Measurements from ENCODE around the gene IL19.
"Not testable (repeated sequence)": the region's sequence is repeated elsewhere in the genome, so short reads cannot be mapped to it uniquely, and the experiment has no call there.

IL19 gene

DNA sequence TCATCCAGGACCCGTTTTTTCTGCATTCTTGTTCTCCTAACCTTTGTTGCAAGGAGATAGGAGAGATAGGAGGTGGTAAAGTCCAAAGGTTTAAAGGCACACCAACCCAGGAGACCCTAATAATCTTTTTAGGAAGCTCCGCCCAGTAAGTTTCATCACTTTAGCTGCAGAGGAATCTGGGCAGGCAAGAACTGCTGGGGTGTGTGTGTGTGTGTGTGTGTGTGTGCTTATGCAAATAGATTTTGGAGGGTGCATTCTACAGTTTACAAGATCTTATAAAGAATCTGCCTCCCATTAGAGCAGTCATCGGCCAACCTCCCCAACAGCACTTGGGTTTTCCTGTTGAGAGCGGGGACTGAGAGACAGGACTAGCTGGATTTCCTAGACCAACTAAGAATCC is 5.7 kb downstream of the IL19 start:
- H4K20me1 ChIP-seq (ENCODE audit: insufficient read depth, low read length, poor library complexity, severe bottlenecking), result no peaks in the 10 kb centered on the region
- no peak overlapping the region for H3K4me3 ChIP-seq (ENCODE audit: low read length, poor library complexity, severe bottlenecking)
- no peaks in the 10 kb centered on the region for H3K27me3 ChIP-seq (ENCODE audit: insufficient read depth, low read length, poor library complexity, severe bottlenecking)

DNA sequence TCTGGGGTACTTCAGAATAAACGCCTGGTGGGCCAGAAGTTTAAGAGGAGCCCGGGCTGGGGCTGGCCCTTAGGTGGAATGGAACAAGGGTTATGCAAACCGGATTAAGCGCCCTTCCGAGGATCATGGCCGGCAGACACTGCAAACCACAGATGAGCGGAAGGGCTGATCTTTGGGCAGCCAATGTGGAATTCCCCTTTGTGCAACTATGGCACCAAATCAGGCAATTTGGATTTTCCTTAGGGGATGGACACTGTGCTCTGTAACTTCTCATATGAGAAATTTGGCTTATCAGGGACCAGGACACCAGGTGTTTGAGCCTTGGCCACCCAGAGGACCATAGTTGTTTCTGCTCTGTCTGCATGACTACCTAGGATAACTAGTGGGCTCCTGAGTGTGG is 7.5 kb downstream of the IL19 start:
- Histone ChIP-seq H2AFZ (ENCODE audit: low read length) (no peak overlapping the region), H4K20me1 (ENCODE audit: insufficient read depth, low read length, poor library complexity, severe bottlenecking) (no peaks in the 10 kb centered on the region), H3K36me3 (ENCODE audit: insufficient read depth, low read length) (no peaks in the 10 kb centered on the region), H3K27me3 (ENCODE audit: insufficient read depth, low read length, poor library complexity, severe bottlenecking) (no peaks in the 10 kb centered on the region), H3K4me2 (ENCODE audit: low read depth, low read length, poor library complexity, severe bottlenecking) (no peak overlapping the region), H3K9me3 (ENCODE audit: insufficient read depth, low read depth, low read length) (no peaks in the 10 kb centered on the region), H3K9me2 (replicated peaks; ENCODE audit: low read depth, low read length) (no peaks in the 10 kb centered on the region), H3K79me2 (ENCODE audit: insufficient read depth, low read length) (no peaks in the 10 kb centered on the region), H3K9ac (ENCODE audit: low read depth, low read length, poor library complexity, severe bottlenecking) (no peak overlapping the region), H3F3A (ENCODE audit: low read depth) (peaks cover 8% of the 10 kb centered on the region), H3K4me1 (ENCODE audit: insufficient read depth, low read length, poor library complexity, severe bottlenecking) (peaks cover 69% of the 10 kb centered on the region), H3K4me3 (ENCODE audit: low read length, poor library complexity, severe bottlenecking) (no peak overlapping the region)
- TF ChIP-seq, protein P1, sequence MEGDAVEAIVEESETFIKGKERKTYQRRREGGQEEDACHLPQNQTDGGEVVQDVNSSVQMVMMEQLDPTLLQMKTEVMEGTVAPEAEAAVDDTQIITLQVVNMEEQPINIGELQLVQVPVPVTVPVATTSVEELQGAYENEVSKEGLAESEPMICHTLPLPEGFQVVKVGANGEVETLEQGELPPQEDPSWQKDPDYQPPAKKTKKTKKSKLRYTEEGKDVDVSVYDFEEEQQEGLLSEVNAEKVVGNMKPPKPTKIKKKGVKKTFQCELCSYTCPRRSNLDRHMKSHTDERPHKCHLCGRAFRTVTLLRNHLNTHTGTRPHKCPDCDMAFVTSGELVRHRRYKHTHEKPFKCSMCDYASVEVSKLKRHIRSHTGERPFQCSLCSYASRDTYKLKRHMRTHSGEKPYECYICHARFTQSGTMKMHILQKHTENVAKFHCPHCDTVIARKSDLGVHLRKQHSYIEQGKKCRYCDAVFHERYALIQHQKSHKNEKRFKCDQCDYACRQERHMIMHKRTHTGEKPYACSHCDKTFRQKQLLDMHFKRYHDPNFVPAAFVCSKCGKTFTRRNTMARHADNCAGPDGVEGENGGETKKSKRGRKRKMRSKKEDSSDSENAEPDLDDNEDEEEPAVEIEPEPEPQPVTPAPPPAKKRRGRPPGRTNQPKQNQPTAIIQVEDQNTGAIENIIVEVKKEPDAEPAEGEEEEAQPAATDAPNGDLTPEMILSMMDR (conservative IDR thresholded peaks at IDR 0.05; ENCODE audit: low read length), result no peak
- no peak for TF ChIP-seq EZH2phosphoT487 (IDR thresholded peaks at IDR 0.05; ENCODE audit: borderline replicate concordance)

More for the DNA sequence above, 5.7 kb downstream of the IL19 start:
- peaks cover 75% of the 10 kb centered on the region for H3K4me1 ChIP-seq (ENCODE audit: insufficient read depth, low read length, poor library complexity, severe bottlenecking)
- H3K9me3 ChIP-seq (ENCODE audit: insufficient read depth, low read depth, low read length), result no peaks in the 10 kb centered on the region
- no peaks in the 10 kb centered on the region for H3K79me2 ChIP-seq (ENCODE audit: insufficient read depth, low read length)
- H3K9ac ChIP-seq (ENCODE audit: low read depth, low read length, poor library complexity, severe bottlenecking), result no peak overlapping the region
- no peaks in the 10 kb centered on the region for H3K9me2 ChIP-seq (replicated peaks; ENCODE audit: low read depth, low read length)
- H3K4me2 ChIP-seq (ENCODE audit: low read depth, low read length, poor library complexity, severe bottlenecking), result no peak overlapping the region
- no peaks in the 10 kb centered on the region for H3K36me3 ChIP-seq (ENCODE audit: insufficient read depth, low read length)
- no peaks in the 10 kb centered on the region for H3F3A ChIP-seq (ENCODE audit: low read depth)
- H2AFZ ChIP-seq (ENCODE audit: low read length), result no peak overlapping the region
- no peak for TF ChIP-seq EZH2phosphoT487 (IDR thresholded peaks at IDR 0.05; ENCODE audit: borderline replicate concordance)
- TF ChIP-seq, protein P1 (conservative IDR thresholded peaks at IDR 0.05; ENCODE audit: low read length), result no peak

DNA sequence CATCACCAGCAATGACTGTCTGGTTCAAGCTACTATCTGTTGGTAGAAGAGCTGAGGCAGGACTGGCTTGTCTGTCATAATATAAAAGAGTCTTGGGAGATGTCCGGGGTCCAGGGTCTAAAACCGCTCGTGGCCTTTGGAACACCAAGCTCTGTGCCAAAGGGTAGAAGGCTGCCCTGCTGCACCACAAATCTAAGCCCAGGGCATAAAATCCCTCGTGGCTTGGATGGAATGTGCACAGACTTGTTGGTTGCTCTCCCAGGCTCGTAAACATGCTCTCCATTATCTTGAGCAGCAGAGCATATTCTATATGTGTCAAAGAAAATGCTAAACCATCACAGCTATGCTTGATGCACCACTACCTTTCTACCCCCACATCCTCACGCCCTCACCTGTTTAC is 8.3 kb downstream of the IL19 start:
- Histone ChIP-seq H3F3A (ENCODE audit: low read depth) (peaks cover 11% of the 10 kb centered on the region), H3K4me1 (ENCODE audit: insufficient read depth, low read length, poor library complexity, severe bottlenecking) (peaks cover 69% of the 10 kb centered on the region)
- not testable (repeated sequence) for H3K9me2 ChIP-seq (replicated peaks; ENCODE audit: low read depth, low read length); H4K20me1 ChIP-seq (ENCODE audit: insufficient read depth, low read length, poor library complexity, severe bottlenecking); H3K36me3 ChIP-seq (ENCODE audit: insufficient read depth, low read length); H3K9me3 ChIP-seq (ENCODE audit: insufficient read depth, low read depth, low read length); H3K79me2 ChIP-seq (ENCODE audit: insufficient read depth, low read length); H3K27me3 ChIP-seq (ENCODE audit: insufficient read depth, low read length, poor library complexity, severe bottlenecking); H3K9ac ChIP-seq (ENCODE audit: low read depth, low read length, poor library complexity, severe bottlenecking); H3K4me2 ChIP-seq (ENCODE audit: low read depth, low read length, poor library complexity, severe bottlenecking); H2AFZ ChIP-seq (ENCODE audit: low read length); H3K4me3 ChIP-seq (ENCODE audit: low read length, poor library complexity, severe bottlenecking)

DNA sequence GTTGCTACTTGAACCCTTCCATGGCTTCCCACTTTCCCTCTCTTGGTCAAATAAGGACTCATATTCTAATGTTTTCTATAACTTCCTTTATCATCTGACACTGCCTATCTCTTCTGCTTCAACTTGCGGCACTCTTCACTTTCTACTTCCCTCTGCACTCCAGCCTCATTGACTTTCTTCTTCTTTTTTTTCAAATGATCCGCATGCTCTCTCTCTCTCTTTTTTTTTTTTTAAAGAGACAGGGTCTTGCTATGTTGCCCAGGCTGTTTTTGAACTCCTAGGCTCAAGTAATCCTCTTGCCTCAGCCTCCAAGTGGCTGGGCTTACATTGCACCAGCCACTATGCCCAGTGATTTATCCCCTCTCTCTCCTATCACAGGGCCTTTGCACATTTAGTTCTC is 9.1 kb downstream of the IL19 start:
- no peaks in the 10 kb centered on the region for H3K27me3 ChIP-seq (ENCODE audit: insufficient read depth, low read length, poor library complexity, severe bottlenecking)
- no peaks in the 10 kb centered on the region for H4K20me1 ChIP-seq (ENCODE audit: insufficient read depth, low read length, poor library complexity, severe bottlenecking)
- no peaks in the 10 kb centered on the region for H3K9me2 ChIP-seq (replicated peaks; ENCODE audit: low read depth, low read length)
- no peaks in the 10 kb centered on the region for H3K9me3 ChIP-seq (ENCODE audit: insufficient read depth, low read depth, low read length)
- no peak overlapping the region for H3K4me2 ChIP-seq (ENCODE audit: low read depth, low read length, poor library complexity, severe bottlenecking)
- H3K4me1 ChIP-seq (ENCODE audit: insufficient read depth, low read length, poor library complexity, severe bottlenecking), result peaks cover 69% of the 10 kb centered on the region
- peaks cover 11% of the 10 kb centered on the region for H3F3A ChIP-seq (ENCODE audit: low read depth)
- TF ChIP-seq EZH2phosphoT487 (IDR thresholded peaks at IDR 0.05; ENCODE audit: borderline replicate concordance), result no peak
- TF ChIP-seq, protein P1 (conservative IDR thresholded peaks at IDR 0.05; ENCODE audit: low read length), result no peak
- H2AFZ ChIP-seq (ENCODE audit: low read length), result peak overlapping the region; percentile 22; the same call in 1 of the 2 replicates
- no peak overlapping the region for H3K9ac ChIP-seq (ENCODE audit: low read depth, low read length, poor library complexity, severe bottlenecking)
- no peaks in the 10 kb centered on the region for H3K36me3 ChIP-seq (ENCODE audit: insufficient read depth, low read length)
- no peak overlapping the region for H3K4me3 ChIP-seq (ENCODE audit: low read length, poor library complexity, severe bottlenecking)
- no peaks in the 10 kb centered on the region for H3K79me2 ChIP-seq (ENCODE audit: insufficient read depth, low read length)

All from Loucy (cell line).